ENCODE results near the gene RPS6KA3. TPM values are rescaled to one million over a fixed set of nuclear protein-coding genes. Genes with fewer than 3 reads are reported as not detected.

Gene RPS6KA3
- total and polyA plus RNA-seq, 2 of the 8 experiments (the other 6 are each of a cell fraction or from before 2014, with no cell fraction given), result 7.1 to 13.0 TPM

DNA sequence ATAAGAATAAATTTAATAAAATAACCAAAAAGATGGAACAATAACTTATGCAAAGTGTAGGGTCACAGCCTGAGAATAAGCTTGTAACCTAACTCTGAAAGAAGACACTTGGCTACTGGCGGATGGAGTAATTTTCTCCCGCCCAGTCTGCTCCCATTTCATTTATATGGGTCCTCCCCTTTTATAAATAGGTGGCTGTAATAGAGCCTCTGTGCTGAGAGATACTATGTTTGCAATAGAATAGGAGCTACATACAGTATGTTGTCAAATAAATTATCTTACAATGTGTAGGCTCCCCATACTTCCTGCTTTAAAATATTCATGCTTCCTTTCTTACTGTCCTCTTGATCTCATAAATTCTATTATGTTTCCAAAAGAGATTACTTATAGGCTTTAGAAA lies 28.2 kb upstream of the RPS6KA3 start:
- Histone ChIP-seq H2BK15ac (ENCODE audit: low read length) (no peak overlapping the region), H3K23me2 (ENCODE audit: low read depth, low read length) (no peaks in the 10 kb centered on the region), H3K4me2 (ENCODE audit: insufficient read depth in 1 of 2, low read depth in 2 of 2, low read length in 2 of 2) (no peak overlapping the region), H3K18ac (ENCODE audit: extremely low read depth, low read length) (no peak overlapping the region), H3K27me3 (replicated peaks in 1 of 4; ENCODE audit: control insufficient read depth in 3 of 4, extremely low read depth in 1 of 4, insufficient read depth in 3 of 4, low read length in 3 of 4) (no peaks in the 10 kb centered on the region), H3K14ac (ENCODE audit: insufficient read length) (no peak overlapping the region), H3K27ac (ENCODE audit: low read depth, low read length) (no peak overlapping the region), H4K8ac (ENCODE audit: extremely low read depth, insufficient read depth, low read length) (no peak overlapping the region), H2BK12ac (ENCODE audit: low read depth, low read length) (no peak overlapping the region), H4K20me1 (replicated peaks in 1 of 2; ENCODE audit: control insufficient read depth in 1 of 2, insufficient read depth in 2 of 2, low read length in 2 of 2) (no peaks in the 10 kb centered on the region), H3K4me3 (ENCODE audit: extremely low read depth in 1 of 4, insufficient read depth in 2 of 4, low read depth in 3 of 4, low read length in 4 of 4) (no peak overlapping the region), H2BK20ac (ENCODE audit: low read length) (no peak overlapping the region), H2AK5ac (ENCODE audit: low read depth, low read length) (no peak overlapping the region), H2BK120ac (replicated peaks; ENCODE audit: low read depth, low read length) (no peak overlapping the region), H3K36me3 (ENCODE audit: control insufficient read depth in 2 of 4, insufficient read depth in 4 of 4, low read length in 3 of 4) (no peaks in the 10 kb centered on the region), H3K79me2 (ENCODE audit: control insufficient read depth in 1 of 2, insufficient read depth in 2 of 2, low read length in 2 of 2) (no peaks in the 10 kb centered on the region), H2BK5ac (ENCODE audit: low read depth, low read length) (no peak overlapping the region), H3K79me1 (ENCODE audit: low read depth, low read length) (no peaks in the 10 kb centered on the region), H2AFZ (ENCODE audit: low read length) (no peak overlapping the region), H4K91ac (replicated peaks; ENCODE audit: insufficient read length, low read length) (no peak overlapping the region), H3K4ac (replicated peaks; ENCODE audit: insufficient read length, low read depth, low read length) (no peak overlapping the region), H4K5ac (ENCODE audit: insufficient read length, low read depth, low read length) (no peak overlapping the region), H3K23ac (ENCODE audit: insufficient read length) (no peak overlapping the region), H3K4me1 (replicated peaks in 1 of 4; ENCODE audit: control insufficient read depth in 3 of 4, insufficient read depth in 4 of 4, low read length in 3 of 4) (no peaks in the 10 kb centered on the region), H3K56ac (replicated peaks; ENCODE audit: insufficient read length, low read depth, low read length) (no peak overlapping the region), H3K9ac (replicated peaks in 1 of 4; ENCODE audit: extremely low read depth in 1 of 4, low read depth in 3 of 4, low read length in 3 of 4) (no peak overlapping the region), H3K9me3 (ENCODE audit: insufficient read depth in 2 of 2, low read depth in 1 of 2, low read length in 1 of 2) (no peaks in the 10 kb centered on the region)
- no peak for TF ChIP-seq NANOG (IDR thresholded peaks at IDR 0.05; ENCODE audit: insufficient read depth, low read depth, low read length, poor library complexity, severe bottlenecking)
- TF ChIP-seq CREB1 (IDR thresholded peaks at IDR 0.05), result no peak
- TF ChIP-seq, protein P1, sequence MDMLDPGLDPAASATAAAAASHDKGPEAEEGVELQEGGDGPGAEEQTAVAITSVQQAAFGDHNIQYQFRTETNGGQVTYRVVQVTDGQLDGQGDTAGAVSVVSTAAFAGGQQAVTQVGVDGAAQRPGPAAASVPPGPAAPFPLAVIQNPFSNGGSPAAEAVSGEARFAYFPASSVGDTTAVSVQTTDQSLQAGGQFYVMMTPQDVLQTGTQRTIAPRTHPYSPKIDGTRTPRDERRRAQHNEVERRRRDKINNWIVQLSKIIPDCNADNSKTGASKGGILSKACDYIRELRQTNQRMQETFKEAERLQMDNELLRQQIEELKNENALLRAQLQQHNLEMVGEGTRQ (IDR thresholded peaks at IDR 0.05; ENCODE audit: low read length), result no peak
- no peak for TF ChIP-seq BCL11A (IDR thresholded peaks at IDR 0.05; ENCODE audit: low read depth in 2 of 2, low read length in 2 of 2)
- TF ChIP-seq POLR2A (IDR thresholded peaks at IDR 0.05; ENCODE audit: control extremely low read depth in 1 of 2, low read depth in 2 of 2, low read length in 2 of 2), result no peak
- no peak for TF ChIP-seq TAF7 (optimal IDR thresholded peaks at IDR 0.05; ENCODE audit: borderline replicate concordance, low read depth, low read length)
- TF ChIP-seq EGR1 (IDR thresholded peaks at IDR 0.05; ENCODE audit: borderline replicate concordance, low read depth, low read length), result no peak
- no peak for TF ChIP-seq KDM4A (IDR thresholded peaks at IDR 0.05; ENCODE audit: low read depth, low read length, severe bottlenecking)
- no peak for TF ChIP-seq JUN (IDR thresholded peaks at IDR 0.05; ENCODE audit: low read depth, low read length)
- no peak for TF ChIP-seq SIX5 (IDR thresholded peaks at IDR 0.05; ENCODE audit: low read depth, low read length)
- TF ChIP-seq EP300 (IDR thresholded peaks at IDR 0.05; ENCODE audit: borderline replicate concordance in 1 of 2, low read depth in 2 of 2, low read length in 2 of 2), result no peak
- no peak for TF ChIP-seq CHD1 (IDR thresholded peaks at IDR 0.05; ENCODE audit: low read depth, low read length)
- TF ChIP-seq RBBP5 (IDR thresholded peaks at IDR 0.05; ENCODE audit: borderline replicate concordance, low read depth, low read length), result no peak
- no peak for TF ChIP-seq KDM1A (IDR thresholded peaks at IDR 0.05; ENCODE audit: borderline replicate concordance, low read length)
- DNase-seq (ENCODE audit: low read depth in 1 of 2, low spot score in 2 of 2) (no peak), FAIRE-seq (no peak)
- 74% methylated on average over 2 of the region's 2 CpGs; no CpG with 5 or more reads in 1 of the 2 experiments for WGBS, 2 experiments (ENCODE audit: extremely low coverage in 1 of 2, insufficient coverage in 1 of 2, insufficient read length in 1 of 2, insufficient replicate concordance in 2 of 2, low coverage in 1 of 2, low lambda C conversion rate in 2 of 2, missing lambda C conversion rate in 1 of 2)
- CTCF ChIA-PET (ENCODE audit: partially characterized antibody), result no interaction called here
- POLR2A ChIA-PET (ENCODE audit: partially characterized antibody), result no interaction called here
